HEK293 (cell line): Measurements from ENCODE around the gene NEO1.

ENCODE experiments used
- CTCF ChIA-PET: fragments of 350-600 bp; formaldehyde crosslinking; extraction: SDS; loops from one replicate; lab custom pipeline; 2021; ENCODE audit warnings: antibody characterized with exemption; lab: Yijun Ruan, JAX
- POLR2A ChIA-PET: fragments of 300-600 bp; formaldehyde crosslinking; extraction: SDS; loops from one replicate; lab custom pipeline; 2020; ENCODE audit warnings: antibody characterized with exemption, inconsistent platforms; lab: Yijun Ruan, JAX
- H3K27ac ChIP-seq: fragments of 200-500 bp; sonication (Bioruptor generic); 2 replicates; pipeline ENCODE4 v1.5.1; 2014; ENCODE audit warnings: low read depth, low read length, control low read depth, inconsistent platforms; ENCODE audit errors: extremely low read depth
- H3K36me3 ChIP-seq, 2 experiments: fragments of 200-500 bp in 1 of 2; sonication (Bioruptor generic) in 1 of 2; 1 replicate in 1 of 2; 2 replicates in 1 of 2; pipeline ENCODE4 v1.5.1; 2014 to 2017; ENCODE audit warnings: inconsistent platforms in 2 of 2, low read length in 2 of 2; ENCODE audit not compliant: control insufficient read depth in 2 of 2, insufficient read depth in 1 of 2
- H3K4me1 ChIP-seq: fragments of 200-500 bp; sonication (Bioruptor generic); 2 replicates; pipeline ENCODE4 v1.5.1; 2014; ENCODE audit warnings: mild to moderate bottlenecking, low read length, inconsistent platforms; ENCODE audit not compliant: control insufficient read depth, insufficient read depth
- H3K4me3 ChIP-seq: 2 replicates; pipeline ENCODE4 v1.5.1; 2011; ENCODE audit warnings: low read depth, mild to moderate bottlenecking, control low read depth, low read length, moderate library complexity
- H3K9me3 ChIP-seq: fragments of 200-500 bp; sonication (Bioruptor generic); 2 replicates; pipeline ENCODE4 v1.5.1; 2014; ENCODE audit warnings: low read depth, low read length, inconsistent platforms; ENCODE audit not compliant: control insufficient read depth, insufficient read depth
- EGR2 ChIP-seq: fragments of 450-650 bp; formaldehyde crosslinking; IDR thresholded peaks from 2 replicates; pipeline ENCODE4 v1.5.1; 2016; ENCODE audit warnings: low read depth, missing biosample characterization, missing genetic modification characterization
- GLIS2 ChIP-seq: fragments of 450-650 bp; formaldehyde crosslinking; IDR thresholded peaks from 2 replicates; pipeline ENCODE4 v1.5.1; 2016; ENCODE audit warnings: missing biosample characterization, missing genetic modification characterization
- SALL2 ChIP-seq: fragments of 450-650 bp; formaldehyde crosslinking; IDR thresholded peaks from 2 replicates; pipeline ENCODE4 v1.5.0; 2017; ENCODE audit warnings: missing biosample characterization, mild to moderate bottlenecking, missing genetic modification characterization, borderline replicate concordance
- SCRT1 ChIP-seq: fragments of 450-650 bp; formaldehyde crosslinking; IDR thresholded peaks from 2 replicates; pipeline ENCODE4 v1.5.1; 2016; ENCODE audit warnings: missing biosample characterization, missing genetic modification characterization, borderline replicate concordance
- SETDB1 ChIP-seq: IDR thresholded peaks from one replicate; pipeline ENCODE4 v1.6.1; 2017; ENCODE audit warnings: mild to moderate bottlenecking, low read length, moderate library complexity, mixed read lengths; ENCODE audit not compliant: insufficient read length
- SP2 ChIP-seq: fragments of 450-650 bp; formaldehyde crosslinking; IDR thresholded peaks from 2 replicates; pipeline ENCODE4 v1.5.1; 2016; ENCODE audit warnings: missing biosample characterization, missing genetic modification characterization
- TCF7L2 ChIP-seq: IDR thresholded peaks from 2 replicates; pipeline ENCODE4 v1.6.1; 2011; ENCODE audit warnings: low read depth, mild to moderate bottlenecking, inconsistent platforms, low read length, moderate library complexity, borderline replicate concordance
- ZEB2 ChIP-seq: fragments of 450-650 bp; formaldehyde crosslinking; IDR thresholded peaks from 2 replicates; pipeline ENCODE4 v1.5.1; 2016; ENCODE audit warnings: missing biosample characterization, missing genetic modification characterization
- ZFHX2 ChIP-seq: fragments of 450-650 bp; formaldehyde crosslinking; conservative IDR thresholded peaks from 2 replicates; pipeline ENCODE4 v1.5.1; 2016; ENCODE audit warnings: missing biosample characterization, missing genetic modification characterization
- ZFP37 ChIP-seq: fragments of 450-650 bp; formaldehyde crosslinking; IDR thresholded peaks from 2 replicates; pipeline ENCODE4 v1.5.1; 2016; ENCODE audit warnings: missing biosample characterization, missing genetic modification characterization
- ZFP69B ChIP-seq: fragments of 450-650 bp; formaldehyde crosslinking; IDR thresholded peaks from 2 replicates; pipeline ENCODE4 v1.5.1; 2016; ENCODE audit warnings: missing biosample characterization, missing genetic modification characterization
- ZNF223 ChIP-seq: fragments of 450-650 bp; formaldehyde crosslinking; IDR thresholded peaks from 2 replicates; pipeline ENCODE4 v1.5.1; 2016; ENCODE audit warnings: missing biosample characterization, missing genetic modification characterization
- ZNF398 ChIP-seq: fragments of 450-650 bp; formaldehyde crosslinking; IDR thresholded peaks from 2 replicates; pipeline ENCODE4 v1.5.1; 2017; ENCODE audit warnings: missing biosample characterization, missing genetic modification characterization
- ZNF747 ChIP-seq: fragments of 450-650 bp; formaldehyde crosslinking; IDR thresholded peaks from 2 replicates; pipeline ENCODE4 v1.5.1; 2016; ENCODE audit warnings: missing biosample characterization, missing genetic modification characterization
- ZNF777 ChIP-seq: fragments of 450-650 bp; formaldehyde crosslinking; IDR thresholded peaks from 2 replicates; pipeline ENCODE4 v1.5.1; 2017; ENCODE audit warnings: missing biosample characterization, missing genetic modification characterization, borderline replicate concordance
- ZNF785 ChIP-seq: fragments of 450-650 bp; formaldehyde crosslinking; IDR thresholded peaks from 2 replicates; pipeline ENCODE4 v1.5.1; 2016; ENCODE audit warnings: missing biosample characterization, missing genetic modification characterization
- ZSCAN23 ChIP-seq: fragments of 450-650 bp; formaldehyde crosslinking; IDR thresholded peaks from 2 replicates; pipeline ENCODE4 v1.5.1; 2016; ENCODE audit warnings: missing biosample characterization, missing genetic modification characterization
- ZXDB ChIP-seq: fragments of 450-650 bp; formaldehyde crosslinking; IDR thresholded peaks from 2 replicates; pipeline ENCODE4 v1.5.1; 2016; ENCODE audit warnings: missing biosample characterization, missing genetic modification characterization
- TF ChIP-seq, protein P1 (sequence below): fragments of 450-650 bp; formaldehyde crosslinking; IDR thresholded peaks from 2 replicates; pipeline ENCODE4 v1.5.1; 2016; ENCODE audit warnings: missing biosample characterization, missing genetic modification characterization
- TF ChIP-seq, protein P2 (sequence below): fragments of 450-650 bp; formaldehyde crosslinking; IDR thresholded peaks from 2 replicates; pipeline ENCODE4 v1.5.1; 2016; ENCODE audit warnings: missing biosample characterization, missing genetic modification characterization

NEO1 gene

DNA sequence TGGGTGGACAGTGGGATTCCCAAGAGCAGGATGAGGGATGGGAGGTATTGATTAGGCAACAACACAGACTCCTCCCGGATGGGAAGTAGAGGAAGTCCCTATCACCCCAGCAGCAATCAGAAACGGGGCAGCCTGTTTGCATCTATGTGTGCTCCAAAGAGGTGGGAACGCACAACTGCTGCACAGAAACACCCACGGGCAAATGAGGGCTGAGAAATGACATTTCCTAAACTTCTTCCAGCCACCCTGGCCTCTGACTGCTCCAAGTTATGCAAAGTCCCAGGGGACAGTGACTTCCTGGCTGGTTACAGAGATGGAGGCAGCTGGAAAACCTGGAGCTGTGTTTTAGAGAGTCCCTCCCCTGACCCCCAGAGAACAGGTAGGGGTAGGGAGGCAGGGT lies 273.9 kb downstream of the NEO1 start:
- ChIA-PET POLR2A (no interaction called here), CTCF (interaction anchor here (0.6 to 1.9 kb wide), 2 partner anchors 310 to 580 kb away, joined by 3 to 7 read pairs; no protein-coding TSS in a partner anchor)
- no peaks in the 10 kb centered on the region for H3K4me1 ChIP-seq
- peak; percentile 23; the same call in 1 of the 2 replicates for TF ChIP-seq ZFHX2
- peak; percentile 19; the same call in 1 of the 2 replicates for TF ChIP-seq EGR2 (tag by site-specific recombination)
- TF ChIP-seq, protein P1, sequence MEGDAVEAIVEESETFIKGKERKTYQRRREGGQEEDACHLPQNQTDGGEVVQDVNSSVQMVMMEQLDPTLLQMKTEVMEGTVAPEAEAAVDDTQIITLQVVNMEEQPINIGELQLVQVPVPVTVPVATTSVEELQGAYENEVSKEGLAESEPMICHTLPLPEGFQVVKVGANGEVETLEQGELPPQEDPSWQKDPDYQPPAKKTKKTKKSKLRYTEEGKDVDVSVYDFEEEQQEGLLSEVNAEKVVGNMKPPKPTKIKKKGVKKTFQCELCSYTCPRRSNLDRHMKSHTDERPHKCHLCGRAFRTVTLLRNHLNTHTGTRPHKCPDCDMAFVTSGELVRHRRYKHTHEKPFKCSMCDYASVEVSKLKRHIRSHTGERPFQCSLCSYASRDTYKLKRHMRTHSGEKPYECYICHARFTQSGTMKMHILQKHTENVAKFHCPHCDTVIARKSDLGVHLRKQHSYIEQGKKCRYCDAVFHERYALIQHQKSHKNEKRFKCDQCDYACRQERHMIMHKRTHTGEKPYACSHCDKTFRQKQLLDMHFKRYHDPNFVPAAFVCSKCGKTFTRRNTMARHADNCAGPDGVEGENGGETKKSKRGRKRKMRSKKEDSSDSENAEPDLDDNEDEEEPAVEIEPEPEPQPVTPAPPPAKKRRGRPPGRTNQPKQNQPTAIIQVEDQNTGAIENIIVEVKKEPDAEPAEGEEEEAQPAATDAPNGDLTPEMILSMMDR, result no peak
- no peak for TF ChIP-seq ZNF223 (tag by site-specific recombination)
- TF ChIP-seq SALL2 (tag by site-specific recombination), result no peak
- H3K9me3 ChIP-seq, result no peaks in the 10 kb centered on the region
- H3K36me3 ChIP-seq, result no peaks in the 10 kb centered on the region
- no peak overlapping the region for H3K4me3 ChIP-seq
- H3K27ac ChIP-seq, result no peak overlapping the region

DNA sequence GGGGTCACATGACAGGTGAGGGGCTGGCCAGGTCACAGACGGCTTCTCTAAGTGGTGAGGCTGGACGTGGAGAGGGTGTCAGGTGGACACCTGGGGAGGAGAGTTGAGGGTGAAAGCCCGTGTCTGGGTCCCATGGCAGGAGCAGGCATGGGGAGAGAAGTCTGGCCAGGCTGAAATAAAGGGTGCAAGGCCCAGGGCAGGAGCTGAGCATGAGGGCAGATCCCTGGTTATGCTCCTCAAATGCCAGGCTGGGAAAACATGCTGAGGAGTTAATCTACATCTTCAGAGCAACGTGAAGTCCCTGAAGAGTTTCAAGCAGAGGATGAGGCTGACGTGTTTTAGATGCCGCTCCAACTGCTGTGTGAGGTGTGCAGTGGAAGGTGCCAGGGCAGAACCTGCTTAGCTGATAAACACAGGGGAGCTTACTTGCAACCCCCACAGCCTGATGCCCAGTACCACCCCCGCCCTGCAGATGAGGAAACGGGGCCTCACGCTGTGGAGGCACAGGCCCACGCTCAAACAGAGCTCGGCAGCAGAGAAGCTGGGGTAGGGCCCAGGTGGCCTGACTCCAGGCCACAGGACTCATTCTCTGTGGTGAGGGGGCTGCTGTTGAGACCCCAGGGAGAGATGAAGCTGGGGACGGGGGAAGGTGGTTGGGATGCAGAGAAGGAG lies 276.0 kb downstream of the NEO1 start:
- CTCF ChIA-PET, result no interaction called here
- Histone ChIP-seq H3K27ac (no peak overlapping the region), H3K4me1 (no peaks in the 10 kb centered on the region), H3K9me3 (no peaks in the 10 kb centered on the region), H3K36me3 (no peaks in the 10 kb centered on the region)
- POLR2A ChIA-PET, result no interaction called here
- TF ChIP-seq SP2 (tag by site-specific recombination) (no peak), ZNF785 (tag by site-specific recombination) (no peak), ZEB2 (tag by site-specific recombination) (no peak), ZNF777 (tag by site-specific recombination) (no peak), ZSCAN23 (tag by site-specific recombination) (no peak), SETDB1 (no peak), TCF7L2 (no peak), ZXDB (tag by site-specific recombination) (no peak), ZNF747 (tag by site-specific recombination) (no peak), ZFP37 (no peak)
- TF ChIP-seq, protein P2, sequence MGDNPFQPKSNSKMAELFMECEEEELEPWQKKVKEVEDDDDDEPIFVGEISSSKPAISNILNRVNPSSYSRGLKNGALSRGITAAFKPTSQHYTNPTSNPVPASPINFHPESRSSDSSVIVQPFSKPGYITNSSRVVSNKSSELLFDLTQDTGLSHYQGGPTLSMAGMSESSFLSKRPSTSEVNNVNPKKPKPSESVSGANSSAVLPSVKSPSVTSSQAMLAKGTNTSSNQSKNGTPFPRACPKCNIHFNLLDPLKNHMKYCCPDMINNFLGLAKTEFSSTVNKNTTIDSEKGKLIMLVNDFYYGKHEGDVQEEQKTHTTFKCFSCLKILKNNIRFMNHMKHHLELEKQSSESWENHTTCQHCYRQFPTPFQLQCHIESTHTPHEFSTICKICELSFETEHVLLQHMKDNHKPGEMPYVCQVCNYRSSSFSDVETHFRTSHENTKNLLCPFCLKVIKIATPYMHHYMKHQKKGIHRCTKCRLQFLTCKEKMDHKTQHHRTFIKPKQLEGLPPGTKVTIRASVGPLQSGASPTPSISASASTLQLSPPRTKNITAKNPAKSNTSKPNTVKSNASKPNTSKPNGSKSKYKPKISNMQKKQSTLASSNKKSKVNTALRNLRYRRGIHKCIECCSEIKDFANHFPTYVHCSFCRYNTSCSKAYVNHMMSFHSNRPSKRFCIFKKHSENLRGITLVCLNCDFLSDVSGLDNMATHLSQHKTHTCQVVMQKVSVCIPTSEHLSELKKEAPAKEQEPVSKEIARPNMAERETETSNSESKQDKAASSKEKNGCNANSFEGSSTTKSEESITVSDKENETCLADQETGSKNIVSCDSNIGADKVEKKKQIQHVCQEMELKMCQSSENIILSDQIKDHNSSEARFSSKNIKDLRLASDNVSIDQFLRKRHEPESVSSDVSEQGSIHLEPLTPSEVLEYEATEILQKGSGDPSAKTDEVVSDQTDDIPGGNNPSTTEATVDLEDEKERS (tag by site-specific recombination), result no peak
- TF ChIP-seq, all 188 proteins: peak for 0
- H3K4me3 ChIP-seq, result no peak overlapping the region

GRCh38 chr15:73328981-73329380 lies 276.7 kb downstream of the NEO1 start:
- no peak overlapping the region for H3K27ac ChIP-seq
- no peaks in the 10 kb centered on the region for H3K9me3 ChIP-seq
- no peaks in the 10 kb centered on the region for H3K4me1 ChIP-seq
- ChIA-PET CTCF (interaction anchor here (0.7 kb wide), 1 partner anchor 9 kb away, joined by 3 read pairs; no protein-coding TSS in a partner anchor), POLR2A (no interaction called here)
- no peak overlapping the region for H3K4me3 ChIP-seq
- H3K36me3 ChIP-seq, result no peaks in the 10 kb centered on the region
- TF ChIP-seq SCRT1 (tag by site-specific recombination) (no peak), ZFP69B (tag by site-specific recombination) (no peak), GLIS2 (tag by site-specific recombination) (0 out of 2 replicates have a peak, but pooled peaks have one; percentile 7), ZNF398 (tag by site-specific recombination) (no peak)
- TF ChIP-seq, all 188 proteins: peak for 1
